Motor neuron (in vitro differentiated cells): ENCODE results near the gene DACT3. TPM values are rescaled to one million over a fixed set of nuclear protein-coding genes. Genes with fewer than 3 reads are reported as not detected.

ENCODE experiments used
- ATAC-seq, 8 experiments: fragments of 200-7000 bp; cut with Tn5 transposase; replicated peaks in 6 of 8; 2 replicates each; pipeline ENCODE4 v1.8.0; 2021; ENCODE audit warnings: mild to moderate bottlenecking in 8 of 8, moderate library complexity in 8 of 8
- H3K27ac ChIP-seq, 2 donors: fragments of 250-450 bp; sonication (Bioruptor Pico); 2 replicates each; pipeline ENCODE4 v1.9.0; 2021; ENCODE audit warnings: antibody characterized with exemption in 2 of 2, mild to moderate bottlenecking in 2 of 2, moderate library complexity in 1 of 2
- H3K4me1 ChIP-seq, 2 donors: fragments of 250-450 bp; sonication (Bioruptor Pico); replicated peaks in 1 of 2; 2 replicates each; pipeline ENCODE4 v1.6.1; 2021; ENCODE audit warnings: antibody characterized with exemption in 2 of 2, mild to moderate bottlenecking in 2 of 2, moderate library complexity in 1 of 2
- H3K4me3 ChIP-seq, 5 donors: fragments of 250-450 bp; sonication (Bioruptor Pico); 2 replicates each; pipeline ENCODE4 v1.9.0; 2021; ENCODE audit warnings: antibody characterized with exemption in 5 of 5, mild to moderate bottlenecking in 5 of 5, moderate library complexity in 4 of 5
- WGBS, 10 experiments: fragments of 450-650 bp; shearing (Covaris generic); methylation state at CpG; one replicate each; pipeline ENCODE4 v1.0.0; 2022; 5-methylcytosine and 5-hydroxymethylcytosine counted together
- in situ Hi-C, 9 experiments: fragments of 400-800 bp; cut with MboI; loops; one replicate each; pipeline ENCODE4 v1.15.0; 2021; ENCODE audit warnings: low sequenced_read_pairs in 9 of 9, low pct_unique_long_range_greater_than_20kb in 2 of 9; ENCODE audit not compliant: unreplicated experiment in 9 of 9
- total RNA-seq, 8 experiments: library from RNA; unstranded; fragments of 300-600 nt; gene quantifications; 2 replicates each; pipeline versions ENCODE4 v1.2.3 to v1.2.4, GENCODE V29; 2022

Gene DACT3
- total RNA-seq, 8 experiments from 2014 or later = 1.9 to 16.3 (median 10.4) TPM

GRCh38 chr19:46691948-46692347 is 31.0 kb upstream of the DACT3 start:
- in situ Hi-C loops = no loop called here
- no peak for ATAC-seq
- Histone ChIP-seq H3K4me1 (peaks cover 3 to 5% of the 10 kb centered on the region in 2 donors), H3K27ac (no peak overlapping the region), H3K4me3 (no peak overlapping the region)
- WGBS, 10 experiments = 86 to 100% (median 100%) methylated on average over 1 to 2 of the region's 2 CpGs; no CpG with 5 or more reads in 4 of the 10 experiments

GRCh38 chr19:46691104-46691503 is 30.1 kb upstream of the DACT3 start:
- 40 to 100% (median 100%) methylated on average over 1 to 2 of the region's 2 CpGs; no CpG with 5 or more reads in 6 of the 10 experiments for WGBS, 10 experiments
- in situ Hi-C loops = no loop called here

GRCh38 chr19:46689358-46689757 is 28.4 kb upstream of the DACT3 start:
- no peak overlapping the region for H3K4me3 ChIP-seq
- no peak for ATAC-seq
- H3K4me1 ChIP-seq = no peaks in the 10 kb centered on the region
- WGBS, 10 experiments = 91 to 95% methylated on average over 4 to 6 of the region's 14 CpGs; no CpG with 5 or more reads in 8 of the 10 experiments
- in situ Hi-C loops = no loop called here
- H3K27ac ChIP-seq = no peak overlapping the region

More at GRCh38 chr19:46691104-46691503, 30.1 kb upstream of the DACT3 start:
- H3K4me1 ChIP-seq = no peaks in the 10 kb centered on the region
- no peak for ATAC-seq
- no peak overlapping the region for H3K27ac ChIP-seq
- H3K4me3 ChIP-seq = no peak overlapping the region

- WGBS, 10 experiments = 85 to 100% (median 100%) methylated on average over 2 to 5 of the region's 6 CpGs; no CpG with 5 or more reads in 3 of the 10 experiments
- in situ Hi-C loops = no loop called here
- Histone ChIP-seq H3K4me3 (no peak overlapping the region), H3K27ac (no peak overlapping the region), H3K4me1 (no peaks in the 10 kb centered on the region)
- no peak for ATAC-seq
Measured at GRCh38 chr19:46687438-46688145, 26.6 kb upstream of the DACT3 start.

DNA sequence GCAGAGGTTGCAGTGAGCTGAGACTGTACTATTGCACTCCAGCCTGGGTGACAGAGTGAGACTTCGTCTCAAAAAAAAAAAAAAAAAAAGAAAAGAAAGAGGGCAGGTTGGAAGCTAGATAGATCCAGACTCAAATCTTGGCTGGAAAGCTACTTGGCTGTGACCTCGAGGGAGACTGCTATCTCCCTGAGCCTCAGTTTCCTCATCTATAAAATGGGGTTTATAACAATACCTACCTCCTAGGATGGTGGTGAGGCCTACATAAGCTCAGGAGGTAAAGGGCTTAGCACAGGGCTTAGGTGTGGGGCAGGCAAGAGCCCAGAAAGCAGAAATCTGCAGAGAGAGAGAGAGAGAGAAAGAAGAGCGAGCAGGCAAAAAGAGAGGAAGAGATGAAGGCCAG is 24.2 kb upstream of the DACT3 start:
- no peaks in the 10 kb centered on the region for H3K4me1 ChIP-seq
- no peak for ATAC-seq
- in situ Hi-C loops = no loop called here
- H3K4me3 ChIP-seq = no peak overlapping the region
- 48 to 100% (median 76%) methylated on average over 1 to 2 of the region's 3 CpGs; no CpG with 5 or more reads in 2 of the 10 experiments for WGBS, 10 experiments
- no peak overlapping the region for H3K27ac ChIP-seq

DNA sequence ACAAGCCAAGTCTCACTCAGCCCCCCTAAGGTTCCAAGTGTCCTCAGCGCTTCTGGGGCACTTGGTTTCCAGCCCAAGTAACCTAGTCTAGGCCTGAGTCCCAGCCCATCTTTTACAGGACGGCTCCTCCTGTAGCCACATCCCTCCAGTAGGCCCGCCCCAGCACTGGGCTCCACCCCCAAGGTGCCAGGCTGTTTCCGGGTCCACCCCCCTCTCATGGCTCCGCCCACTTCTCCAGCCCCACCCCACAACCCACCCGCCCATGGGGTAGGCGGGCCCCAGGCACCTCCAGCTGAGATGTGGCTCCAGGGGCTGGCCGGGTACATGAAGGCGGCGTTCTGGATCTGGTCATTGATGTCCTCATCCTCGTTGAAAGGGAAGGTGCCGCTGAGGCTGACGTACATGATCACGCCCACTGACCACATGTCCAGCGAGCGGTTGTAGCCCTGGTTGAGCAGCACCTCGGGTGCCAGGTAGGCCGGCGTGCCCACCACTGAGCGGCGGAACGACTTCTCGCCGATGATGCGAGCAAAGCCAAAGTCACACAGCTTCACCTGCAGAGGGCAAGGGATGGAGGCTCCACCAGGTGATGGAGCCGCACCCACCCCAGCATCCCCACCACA is 17.2 kb upstream of the DACT3 start:
- 80 to 100% methylated on average over 1 to 2 of the region's 26 CpGs; no CpG with 5 or more reads in 8 of the 10 experiments for WGBS, 10 experiments
- no peak overlapping the region for H3K4me3 ChIP-seq
- in situ Hi-C loops = no loop called here
- peak in 5 of 8 experiments; percentile 31 to 69 (median 35) for ATAC-seq
- H3K27ac ChIP-seq = no peak overlapping the region
- H3K4me1 ChIP-seq = no peaks in the 10 kb centered on the region

DNA sequence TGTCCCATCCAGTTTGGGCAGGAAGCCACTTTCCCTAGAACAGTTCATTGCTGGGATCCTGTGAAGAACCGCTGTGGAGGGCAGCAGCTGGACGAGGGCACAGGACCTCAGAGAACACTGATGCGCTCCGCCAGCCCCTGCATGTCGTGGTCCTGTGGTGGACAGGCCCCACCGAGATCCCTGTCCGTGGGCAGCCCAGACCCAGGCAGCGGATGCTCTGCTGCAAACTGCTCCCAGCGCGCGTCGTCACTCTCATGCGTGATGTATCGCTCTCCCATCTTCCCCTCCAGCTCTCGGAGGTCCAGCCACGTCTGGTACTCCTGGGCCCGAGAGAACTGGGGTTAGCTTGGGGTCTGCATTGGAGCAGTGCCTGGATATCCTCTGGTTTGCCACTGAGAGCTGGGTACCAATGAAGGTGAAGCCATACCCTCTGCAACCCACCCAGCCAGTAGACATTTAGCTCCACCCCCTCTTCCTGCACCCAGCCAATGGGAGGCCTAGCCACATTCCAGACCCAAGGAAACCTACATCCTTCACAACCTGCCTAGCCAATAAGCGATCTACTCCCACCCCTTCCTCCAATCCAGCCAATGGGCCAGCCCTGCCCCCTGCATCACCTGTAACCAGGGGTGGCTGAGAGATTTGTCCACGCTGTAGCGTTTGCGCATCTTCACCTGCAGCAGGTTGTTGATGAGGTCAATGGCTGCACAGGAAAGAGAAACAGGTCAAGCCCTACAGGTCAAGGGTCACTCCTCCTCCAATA is 13.6 kb upstream of the DACT3 start:
- Histone ChIP-seq H3K4me3 (no peak overlapping the region), H3K27ac (no peak overlapping the region), H3K4me1 (no peaks in the 10 kb centered on the region)
- WGBS, 10 experiments = 80 to 100% (median 92%) methylated on average over 1 to 4 of the region's 21 CpGs; no CpG with 5 or more reads in 5 of the 10 experiments
- in situ Hi-C loops = loop anchor here in 1 of 9 experiments (25.0 kb wide), 1 partner anchor 137 kb away; no protein-coding TSS in a partner anchor
- peak; percentile 16 to 97 (median 41) for ATAC-seq

DNA sequence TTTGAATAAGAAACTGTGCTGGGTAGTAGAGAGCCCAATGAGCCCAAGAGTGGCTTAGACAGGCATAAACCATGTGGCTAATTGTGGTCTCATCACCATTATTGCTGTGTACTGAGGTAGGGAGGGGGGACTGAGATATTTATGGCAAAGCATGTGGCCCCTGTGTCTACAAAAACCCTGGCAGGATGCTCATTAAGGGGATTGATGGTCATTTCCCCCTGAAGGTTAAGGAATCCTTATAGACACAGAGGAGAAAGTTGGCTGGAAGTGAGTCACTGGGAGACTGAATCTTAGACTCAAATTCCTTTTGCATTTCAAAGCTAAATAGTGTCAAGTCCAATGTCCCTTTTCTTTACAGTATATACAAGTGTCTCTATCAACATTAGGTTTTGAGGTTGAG is 9.8 kb upstream of the DACT3 start:
- Histone ChIP-seq H3K4me3 (no peak overlapping the region), H3K27ac (no peak overlapping the region), H3K4me1 (no peaks in the 10 kb centered on the region)
- in situ Hi-C loops = loop anchor here in 1 of 9 experiments (25.0 kb wide), 1 partner anchor 134 kb away; no protein-coding TSS in a partner anchor
- ATAC-seq = peak in 5 of 8 experiments; percentile 25 to 71 (median 50)

- H3K4me1 ChIP-seq = no peaks in the 10 kb centered on the region
- no peak for ATAC-seq
- WGBS, 10 experiments = 33 to 100% (median 86%) methylated on average over 1 to 3 of the region's 3 CpGs; no CpG with 5 or more reads in 3 of the 10 experiments
- H3K4me3 ChIP-seq = no peak overlapping the region
- no peak overlapping the region for H3K27ac ChIP-seq
- in situ Hi-C loops = loop anchor here in 1 of 9 experiments (10.0 to 25.0 kb wide), 2 partner anchors 54 to 131 kb away; no protein-coding TSS in a partner anchor
Measured at GRCh38 chr19:46668662-46669061, 7.7 kb upstream of the DACT3 start.

GRCh38 chr19:46665072-46665471 is 4.1 kb upstream of the DACT3 start:
- no peak for ATAC-seq
- in situ Hi-C loops = loop anchor here in 1 of 9 experiments (10.0 to 25.0 kb wide), 2 partner anchors 50 to 128 kb away; no protein-coding TSS in a partner anchor
- 50 to 92% (median 81%) methylated on average over 2 to 8 of the region's 8 CpGs; no CpG with 5 or more reads in 3 of the 10 experiments for WGBS, 10 experiments

DNA sequence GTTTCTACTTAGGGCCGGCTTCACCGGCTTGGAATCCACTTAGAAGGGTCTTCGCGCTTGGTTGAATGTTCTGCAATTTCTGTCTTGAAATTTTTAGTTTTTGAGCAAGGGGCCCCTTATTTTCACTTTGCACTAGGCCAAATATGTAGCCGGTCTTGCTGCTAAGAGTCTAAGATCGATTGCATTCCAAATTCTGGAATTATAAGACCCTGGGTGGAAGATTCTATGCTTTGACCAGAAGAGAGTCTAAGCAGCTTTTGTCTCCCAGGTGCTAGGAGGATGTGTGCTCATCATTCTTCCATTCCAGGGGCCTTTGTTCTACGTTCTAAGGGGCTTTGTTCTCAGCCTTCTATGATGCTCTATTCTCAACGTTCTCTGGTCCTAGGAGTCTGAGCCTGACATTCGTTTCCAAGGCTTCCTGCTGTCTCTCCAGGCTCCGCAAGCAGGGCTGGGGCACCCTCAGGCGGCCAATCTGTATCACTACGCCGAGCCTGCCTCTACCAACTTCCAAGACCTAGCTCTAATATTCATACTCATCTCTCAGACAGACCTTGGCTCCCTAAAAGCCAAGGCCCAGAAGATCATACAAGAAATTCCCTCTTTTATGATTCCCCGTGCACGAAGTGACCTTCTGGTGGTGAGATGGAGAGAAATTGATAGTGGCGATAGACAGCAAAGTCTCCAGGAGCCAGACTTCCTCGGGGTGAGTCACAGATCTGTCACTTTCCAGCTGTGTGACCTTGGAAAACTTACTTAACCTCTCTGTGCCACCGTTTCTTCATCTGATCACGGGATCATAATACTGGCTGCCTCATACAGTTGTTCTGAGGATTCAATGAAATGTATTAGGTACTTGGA is 982 bp upstream of the DACT3 start:
- Histone ChIP-seq H3K4me1 (peaks cover 2 to 11% of the 10 kb centered on the region in 2 donors), H3K27ac (peak overlapping the region; percentile 75 to 84), H3K4me3 (peak overlapping the region; percentile 18 to 36 (median 32))
- ATAC-seq = peak; percentile 25 to 41 (median 35)
- in situ Hi-C loops = loop anchor here in 1 of 9 experiments (10.0 to 25.0 kb wide), 2 partner anchors 47 to 125 kb away; no protein-coding TSS in a partner anchor
- WGBS, 10 experiments = 0 to 33% (median 11%) methylated on average over 2 to 16 of the region's 19 CpGs; no CpG with 5 or more reads in 1 of the 10 experiments

More at GRCh38 chr19:46665072-46665471, 4.1 kb upstream of the DACT3 start:
- peaks cover 2 to 4% of the 10 kb centered on the region in 2 donors for H3K4me1 ChIP-seq
- H3K27ac ChIP-seq = no peak overlapping the region
- H3K4me3 ChIP-seq = no peak overlapping the region

DNA sequence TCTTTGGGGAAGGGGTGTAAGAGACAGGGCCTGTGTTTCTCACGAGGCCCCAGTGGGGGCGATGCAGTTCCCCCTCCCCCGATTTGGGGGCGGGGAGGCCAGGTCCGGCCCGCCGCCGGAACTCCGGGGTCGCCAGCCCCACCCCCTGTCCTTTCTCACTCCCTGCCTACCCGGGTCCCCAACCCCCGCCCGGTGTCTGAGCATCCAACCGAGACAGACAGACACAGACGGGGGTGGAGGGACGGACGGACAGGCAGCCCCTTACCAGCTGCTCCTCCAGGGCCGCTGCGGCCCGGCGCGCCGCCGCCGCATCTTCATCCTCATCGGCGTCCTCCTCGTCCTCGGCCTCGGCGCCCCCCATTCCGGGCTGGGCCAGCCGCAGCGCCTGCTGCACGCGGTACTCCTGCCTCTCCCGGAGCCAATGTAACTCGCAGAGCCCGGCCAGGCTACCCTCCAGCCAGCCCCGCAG is 397 bp downstream of the DACT3 start:
- no CpG with 5 or more reads among the region's 40 CpGs for WGBS, 10 experiments
- Histone ChIP-seq H3K4me1 (peaks cover 2 to 11% of the 10 kb centered on the region in 2 donors), H3K27ac (peak overlapping the region; percentile 69 to 73), H3K4me3 (peak overlapping the region; percentile 48 to 80 (median 60))
- in situ Hi-C loops = loop anchor here in 1 of 9 experiments (10.0 to 25.0 kb wide), 2 partner anchors 46 to 123 kb away; no protein-coding TSS in a partner anchor
- ATAC-seq = peak in 1 of 8 experiments; percentile 0
